Measurements from ENCODE around the gene CDC42.

GRCh38 chr1:22101199-22101598, 48.7 kb downstream of the CDC42 start:
- TF ChIP-seq POLR2A (IDR thresholded peaks at IDR 0.05; ENCODE audit: low read length) (no peak), GATA1 (IDR thresholded peaks at IDR 0.05; ENCODE audit: low read depth, low read length) (no peak)

Data from erythroblast (primary cell).